HepG2 (cell line): Measurements from ENCODE around the gene SSBP2. TPM values are rescaled to one million over a fixed set of nuclear protein-coding genes. Genes with fewer than 3 reads are reported as not detected.

Experiments used
- ATAC-seq: fragments of 200-7000 bp; cut with Tn5 transposase; 3 replicates; pipeline ENCODE4 v1.9.1; 2020; ENCODE audit warnings: mild to moderate bottlenecking, moderate library complexity
- BruUV-seq: library from RNA; stranded (reverse); fragments of 400-500 nt; replicated peaks from 2 replicates; lab custom pipeline; 2021; lab: Mats Ljungman, UMichigan
- CTCF ChIA-PET: fragments of 300-600 bp; formaldehyde crosslinking; extraction: SDS; loops from one replicate; lab custom pipeline; 2021; ENCODE audit warnings: low total read pairs, inconsistent platforms, low intra/inter-chr PET ratio; lab: Yijun Ruan, JAX
- POLR2A ChIA-PET: fragments of 350-600 bp; sonication (Branson Sonifier 250); formaldehyde crosslinking; loops from one replicate; lab custom pipeline; 2020; ENCODE audit warnings: antibody characterized with exemption, inconsistent platforms; lab: Yijun Ruan, JAX
- DNase-seq: peaks from one replicate; pipeline ENCODE4 v3.0.0-alpha.2; 2015; ENCODE audit warnings: low spot score
- FAIRE-seq: peaks from 3 replicates; lab custom pipeline; 2011; peaks lifted over from hg19 to GRCh38; lab: Jason Lieb, UNC
- H2AFZ ChIP-seq: one replicate; pipeline ENCODE4 v1.6.1; 2011; ENCODE audit warnings: low read length, inconsistent platforms
- H3K27ac ChIP-seq: fragments of 300-600 bp; 3 replicates; pipeline ENCODE4 v1.8.0; 2011; ENCODE audit warnings: mixed run types, mild to moderate bottlenecking, mixed read lengths, low read length, inconsistent platforms; ENCODE audit not compliant: insufficient read depth; ENCODE audit errors: extremely low read length
- H3K27me3 ChIP-seq, 2 experiments: fragments of 200-600 bp in 1 of 2; 2 replicates in 1 of 2; 3 replicates in 1 of 2; pipeline versions ENCODE4 v1.6.0 to v1.8.0; 2011; ENCODE audit warnings: low read length in 2 of 2, mild to moderate bottlenecking in 2 of 2, moderate library complexity in 2 of 2, inconsistent platforms in 1 of 2; ENCODE audit not compliant: insufficient read depth in 2 of 2, control insufficient read depth in 1 of 2
- H3K36me3 ChIP-seq, 2 experiments: fragments of 200-600 bp in 1 of 2; replicated peaks in 1 of 2; 2 replicates in 1 of 2; 3 replicates in 1 of 2; pipeline versions ENCODE4 v1.5.1 to v1.8.0; 2011; ENCODE audit warnings: low read length in 2 of 2, inconsistent platforms in 1 of 2; ENCODE audit not compliant: insufficient read depth in 2 of 2, control insufficient read depth in 1 of 2
- H3K4me1 ChIP-seq: 2 replicates; pipeline ENCODE4 v1.5.1; 2012; ENCODE audit warnings: low read length, inconsistent platforms; ENCODE audit not compliant: insufficient read depth
- H3K4me2 ChIP-seq: 2 replicates; pipeline ENCODE4 v1.6.0; 2011; ENCODE audit warnings: low read depth, low read length, inconsistent platforms
- H3K4me3 ChIP-seq, 3 experiments: fragments of 200-600 bp in 1 of 3; sonication (generic), shearing (Covaris generic) in 1 of 3; replicated peaks in 1 of 3; 2 replicates each; pipeline ENCODE4 v1.5.1; 2011 to 2016; ENCODE audit warnings: low read length in 3 of 3, inconsistent platforms in 2 of 3, low read depth in 2 of 3, mild to moderate bottlenecking in 2 of 3, control low read depth in 1 of 3, mixed read lengths in 1 of 3; ENCODE audit not compliant: insufficient read depth in 1 of 3
- H3K79me2 ChIP-seq: one replicate; pipeline ENCODE4 v1.6.1; 2011; ENCODE audit warnings: low read length, inconsistent platforms; ENCODE audit not compliant: insufficient read depth
- H3K9ac ChIP-seq: 2 replicates; pipeline ENCODE4 v1.6.0; 2011; ENCODE audit warnings: mild to moderate bottlenecking, low read depth, low read length, inconsistent platforms; ENCODE audit not compliant: insufficient read depth
- H3K9me3 ChIP-seq: 2 replicates; pipeline ENCODE4 v1.5.1; 2012; ENCODE audit warnings: mild to moderate bottlenecking, low read length
- H4K20me1 ChIP-seq: 2 replicates; pipeline ENCODE4 v1.6.0; 2011; ENCODE audit warnings: inconsistent platforms, mild to moderate bottlenecking, low read length, moderate library complexity; ENCODE audit not compliant: insufficient read depth
- AHR ChIP-seq: IDR thresholded peaks from 2 replicates; pipeline ENCODE4 v1.6.1; 2018; ENCODE audit warnings: missing genetic modification reagents, missing compliant biosample characterization
- HOXD1 ChIP-seq: sonication (generic); formaldehyde crosslinking; IDR thresholded peaks from 2 replicates; pipeline ENCODE4 v1.5.0; 2020; ENCODE audit warnings: missing genetic modification reagents
- PTBP1 ChIP-seq: fragments of 200-400 bp; formaldehyde crosslinking; IDR thresholded peaks from 2 replicates; pipeline ENCODE4 v1.6.1; 2018; ENCODE audit warnings: low read length, low read depth; ENCODE audit not compliant: poor library complexity, severe bottlenecking
- ZHX2 ChIP-seq, 2 experiments: sonication (generic) in 1 of 2; formaldehyde crosslinking in 1 of 2; IDR thresholded peaks; 2 replicates each; pipeline versions ENCODE4 v1.6.1 to v1.9.0; 2014 to 2022; ENCODE audit warnings: antibody characterized with exemption in 1 of 2, borderline replicate concordance in 1 of 2, inconsistent platforms in 1 of 2, low read depth in 1 of 2, missing genetic modification reagents in 1 of 2
- WGBS: methylation state at CpG from one replicate; pipeline ENCODE4 v1.1.6; 2017; ENCODE audit warnings: low lambda C conversion rate; 5-methylcytosine and 5-hydroxymethylcytosine counted together
- in situ Hi-C: cut with HindIII; loops from 2 replicates; pipeline ENCODE4 v1.10.0; 2017; ENCODE audit warnings: low pct_unique_long_range_greater_than_20kb; ENCODE audit not compliant: extremely low pct_ligation_motif_present
- intact Hi-C: fragments of 100-400 bp; cut with micrococcal nuclease; formaldehyde crosslinking; loops from one replicate; pipeline ENCODE4 v1.10.0; 2022; ENCODE audit not compliant: unreplicated experiment
- polyA plus RNA-seq, 8 experiments: library from polyadenylated mRNA; depleted of rRNA in 3 of 8; stranded (reverse) in 7 of 8; unstranded in 1 of 8; fragments of >200 nt; fragmentation: Illumina TruSeq in 4 of 8; extraction: Trizol in 4 of 8; gene quantifications; 2 replicates each; pipeline versions ENCODE4 v1.2.1 to v1.2.3, GENCODE V29; 2011 to 2016; ENCODE audit warnings: low read depth in 4 of 8, missing spikeins in 1 of 8, mixed read lengths in 1 of 8; ENCODE audit not compliant: insufficient read depth in 1 of 8
- total RNA-seq, 5 experiments: library from RNA; depleted of rRNA; stranded (reverse); fragments of >200 nt; fragmentation: Illumina TruSeq; extraction: Trizol; gene quantifications; 2 replicates each; pipeline ENCODE4 v1.2.3, GENCODE V29; 2016; ENCODE audit warnings: low read depth in 1 of 5

The SSBP2 gene
- total and polyA plus RNA-seq, 2 of the 13 experiments (the other 11 are each of a cell fraction or from before 2014, with no cell fraction given) = 0.16 TPM; not detected in 1

- POLR2A ChIA-PET = no interaction called here
- Histone ChIP-seq H3K4me1 (no peaks in the 10 kb centered on the region), H3K9ac (no peak overlapping the region), H3K79me2 (no peaks in the 10 kb centered on the region), H3K9me3 (no peaks in the 10 kb centered on the region), H4K20me1 (no peaks in the 10 kb centered on the region)
- no peak for FAIRE-seq
- 1% methylated on average over 3 of the region's 3 CpGs for WGBS
- in situ Hi-C loops = no loop called here
- BruUV-seq = no TSS peak
- no peak for TF ChIP-seq PTBP1
- TF ChIP-seq, all 625 proteins: peak for 0
- CTCF ChIA-PET = no interaction called here
- Histone ChIP-seq H3K27me3 (no peaks in the 10 kb centered on the region), H3K36me3 (no peaks in the 10 kb centered on the region), H2AFZ (no peak overlapping the region), H3K27ac (no peak overlapping the region), H3K4me3 (no peak overlapping the region), H3K4me2 (no peak overlapping the region)
- intact Hi-C loops = no loop called here
- DNase-seq (no peak), ATAC-seq (no peak)
These were observed 75.5 kb downstream of the SSBP2 start for GRCh38 chr5:81675420-81675819.

GRCh38 chr5:81665795-81666194 lies 85.1 kb downstream of the SSBP2 start:
- no peak for FAIRE-seq
- in situ Hi-C loops = no loop called here

More at GRCh38 chr5:81665795-81666194, 85.1 kb downstream of the SSBP2 start:
- Histone ChIP-seq H3K4me1 (no peaks in the 10 kb centered on the region), H3K27me3 (no peaks in the 10 kb centered on the region; a peak in 1 of 5 replicates), H3K36me3 (no peaks in the 10 kb centered on the region), H3K9me3 (no peaks in the 10 kb centered on the region), H4K20me1 (no peaks in the 10 kb centered on the region), H3K79me2 (no peaks in the 10 kb centered on the region), H3K4me3 (no peak overlapping the region), H2AFZ (no peak overlapping the region), H3K9ac (no peak overlapping the region), H3K27ac (no peak overlapping the region), H3K4me2 (no peak overlapping the region)
- intact Hi-C loops = no loop called here
- 44% methylated on average over 1 of the region's 1 CpG for WGBS
- CTCF ChIA-PET = no interaction called here
- POLR2A ChIA-PET = no interaction called here
- ATAC-seq = no peak
- DNase-seq = no peak
- BruUV-seq = no TSS peak
- TF ChIP-seq ZHX2 (IDR thresholded peaks at IDR 0.05; ENCODE audit: low read depth) (no peak), ZHX2 (CRISPR knock-in tag; IDR thresholded peaks at IDR 0.05; ENCODE audit: borderline replicate concordance) (no peak), AHR (CRISPR knock-in tag) (no peak), HOXD1 (CRISPR knock-in tag) (no peak)
